IPS-15b (cell line): Measurements from ENCODE around the gene WNT2.
A peak's percentile ranks its signal among the peaks of the same experiment; 100 is the strongest.

Experiments
- H3K27me3 ChIP-seq: one replicate; pipeline ENCODE4 v1.6.1; 2013; ENCODE audit warnings: low read length; ENCODE audit not compliant: control insufficient read depth, insufficient read depth
- H3K36me3 ChIP-seq: one replicate; pipeline ENCODE4 v1.6.1; 2013; ENCODE audit warnings: low read length; ENCODE audit not compliant: control insufficient read depth, insufficient read depth
- H3K4me1 ChIP-seq: one replicate; pipeline ENCODE4 v1.6.1; 2013; ENCODE audit warnings: mild to moderate bottlenecking, low read length; ENCODE audit not compliant: control insufficient read depth, insufficient read depth
- H3K4me3 ChIP-seq: one replicate; pipeline ENCODE4 v1.5.1; 2013; ENCODE audit warnings: low read depth, low read length
- H3K9ac ChIP-seq: one replicate; pipeline ENCODE4 v1.6.1; 2013; ENCODE audit warnings: low read depth, mild to moderate bottlenecking, low read length
- H3K9me3 ChIP-seq: one replicate; pipeline ENCODE4 v1.6.1; 2013; ENCODE audit warnings: mild to moderate bottlenecking, low read length; ENCODE audit not compliant: control insufficient read depth, insufficient read depth

The WNT2 gene

GRCh38 chr7:117332031-117332430, 9.2 kb upstream of the WNT2 start:
- no peaks in the 10 kb centered on the region for H3K4me1 ChIP-seq
- H3K4me3 ChIP-seq = no peak overlapping the region
- H3K27me3 ChIP-seq = peaks cover 5% of the 10 kb centered on the region
- no peaks in the 10 kb centered on the region for H3K36me3 ChIP-seq
- no peak overlapping the region for H3K9ac ChIP-seq
- H3K9me3 ChIP-seq = no peaks in the 10 kb centered on the region

GRCh38 chr7:117325836-117326235, 3.0 kb upstream of the WNT2 start:
- H3K9ac ChIP-seq = no peak overlapping the region
- H3K27me3 ChIP-seq = peaks cover 64% of the 10 kb centered on the region
- no peaks in the 10 kb centered on the region for H3K36me3 ChIP-seq
- no peaks in the 10 kb centered on the region for H3K9me3 ChIP-seq
- no peak overlapping the region for H3K4me3 ChIP-seq
- peaks cover 2% of the 10 kb centered on the region for H3K4me1 ChIP-seq

GRCh38 chr7:117324960-117325359, 2.1 kb upstream of the WNT2 start:
- Histone ChIP-seq H3K36me3 (no peaks in the 10 kb centered on the region), H3K9ac (no peak overlapping the region), H3K4me1 (peaks cover 2% of the 10 kb centered on the region), H3K9me3 (no peaks in the 10 kb centered on the region), H3K27me3 (peaks cover 72% of the 10 kb centered on the region), H3K4me3 (peak overlapping the region; percentile 71)

DNA sequence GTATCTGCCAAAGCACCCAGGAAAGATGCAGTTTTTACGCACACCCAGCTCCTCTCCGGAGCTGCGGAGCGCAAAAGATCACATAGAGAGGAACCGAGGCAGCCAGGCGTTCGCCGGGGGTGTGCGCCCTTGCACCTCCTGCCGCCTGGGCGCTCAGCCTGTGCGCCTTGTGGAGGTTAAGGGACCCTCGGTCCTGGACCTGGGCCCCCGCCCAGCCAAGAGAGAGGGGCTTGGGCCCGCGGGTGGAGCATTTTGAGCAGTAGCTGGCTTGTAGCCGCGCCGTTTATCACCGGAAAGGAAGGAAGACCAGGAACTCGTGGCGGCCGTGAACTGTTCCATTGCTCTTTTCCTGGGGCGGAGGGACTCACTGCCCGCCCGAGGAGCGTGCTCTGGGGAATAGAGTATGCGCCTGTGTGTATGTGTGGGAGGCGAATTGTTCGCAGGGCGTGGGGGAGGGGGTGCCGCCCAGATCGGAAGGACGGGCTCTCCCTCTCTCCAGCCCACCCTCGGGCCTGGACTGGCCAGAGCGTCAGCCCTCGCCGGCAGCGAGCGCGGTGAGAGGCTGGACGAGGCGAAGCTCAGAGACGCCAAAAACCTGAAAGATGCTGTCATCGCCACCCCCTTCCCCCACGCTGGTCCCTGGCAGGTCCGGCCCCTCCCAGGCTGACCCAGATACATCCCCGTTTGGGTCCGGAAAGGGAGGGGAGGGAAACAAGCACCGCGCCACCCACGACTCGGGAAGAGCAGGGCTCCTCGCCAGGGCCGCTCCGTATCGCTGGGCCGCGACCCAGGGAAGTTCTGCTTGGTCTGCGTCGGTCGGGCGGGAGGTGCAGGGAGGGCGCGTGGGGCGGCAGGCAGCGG, 1.2 kb upstream of the WNT2 start:
- Histone ChIP-seq H3K27me3 (peaks cover 81% of the 10 kb centered on the region), H3K9ac (peak overlapping the region; percentile 47), H3K4me1 (peaks cover 2% of the 10 kb centered on the region), H3K4me3 (peak overlapping the region; percentile 71), H3K9me3 (no peaks in the 10 kb centered on the region), H3K36me3 (no peaks in the 10 kb centered on the region)

- peaks cover 2% of the 10 kb centered on the region for H3K4me1 ChIP-seq
- H3K9ac ChIP-seq = no peak overlapping the region
- H3K4me3 ChIP-seq = peak overlapping the region; percentile 71
- H3K36me3 ChIP-seq = no peaks in the 10 kb centered on the region
- peaks cover 88% of the 10 kb centered on the region for H3K27me3 ChIP-seq
- H3K9me3 ChIP-seq = no peaks in the 10 kb centered on the region
These were observed 520 bp upstream of the WNT2 start for GRCh38 chr7:117323305-117323850.

GRCh38 chr7:117320523-117320922, 2.3 kb downstream of the WNT2 start:
- Histone ChIP-seq H3K9ac (no peak overlapping the region), H3K27me3 (peaks cover 87% of the 10 kb centered on the region), H3K36me3 (no peaks in the 10 kb centered on the region), H3K9me3 (no peaks in the 10 kb centered on the region), H3K4me3 (no peak overlapping the region), H3K4me1 (peaks cover 2% of the 10 kb centered on the region)

DNA sequence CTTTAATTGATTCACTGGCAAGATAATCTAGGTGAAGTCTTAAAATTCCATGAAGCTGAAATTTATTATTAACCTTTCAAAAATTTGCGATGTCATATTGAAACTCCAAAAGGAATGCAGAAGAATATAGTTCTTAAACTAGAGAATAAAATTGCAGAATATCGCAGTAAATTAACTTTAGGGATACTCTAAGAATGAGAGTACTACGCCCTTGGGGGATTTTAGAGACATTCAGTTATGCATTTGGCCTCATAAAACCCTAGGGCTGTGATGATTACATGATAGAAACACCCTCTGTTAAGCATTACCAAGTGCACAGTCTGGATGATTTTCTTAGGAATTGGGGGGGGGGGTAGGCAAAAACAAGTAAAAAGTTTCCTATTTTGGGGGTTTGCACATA, 3.7 kb downstream of the WNT2 start:
- no peaks in the 10 kb centered on the region for H3K9me3 ChIP-seq
- H3K4me3 ChIP-seq = no peak overlapping the region
- no peaks in the 10 kb centered on the region for H3K36me3 ChIP-seq
- H3K27me3 ChIP-seq = peaks cover 80% of the 10 kb centered on the region
- no peaks in the 10 kb centered on the region for H3K4me1 ChIP-seq
- no peak overlapping the region for H3K9ac ChIP-seq

DNA sequence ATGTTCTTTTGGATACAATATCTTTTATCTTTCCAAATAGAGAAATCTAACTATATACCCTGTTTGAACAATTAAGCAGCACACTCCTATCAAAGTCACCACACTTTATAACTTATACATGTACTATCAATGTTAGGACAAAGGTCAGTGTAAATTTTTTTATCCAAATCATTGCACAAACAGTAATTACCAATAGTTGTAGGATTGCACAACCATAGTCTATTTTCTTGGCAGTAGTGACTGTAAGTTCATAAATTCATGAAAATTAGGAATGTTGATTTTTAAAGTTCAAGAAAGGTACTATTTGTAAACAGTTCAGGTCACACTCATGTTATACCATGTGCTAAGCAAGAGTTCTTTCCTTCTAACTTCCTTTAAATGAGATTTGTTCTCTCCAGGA, 9.3 kb downstream of the WNT2 start:
- no peak overlapping the region for H3K4me3 ChIP-seq
- H3K9ac ChIP-seq = no peak overlapping the region
- peaks cover 2% of the 10 kb centered on the region for H3K4me1 ChIP-seq
- H3K9me3 ChIP-seq = no peaks in the 10 kb centered on the region
- no peaks in the 10 kb centered on the region for H3K36me3 ChIP-seq
- peaks cover 26% of the 10 kb centered on the region for H3K27me3 ChIP-seq

DNA sequence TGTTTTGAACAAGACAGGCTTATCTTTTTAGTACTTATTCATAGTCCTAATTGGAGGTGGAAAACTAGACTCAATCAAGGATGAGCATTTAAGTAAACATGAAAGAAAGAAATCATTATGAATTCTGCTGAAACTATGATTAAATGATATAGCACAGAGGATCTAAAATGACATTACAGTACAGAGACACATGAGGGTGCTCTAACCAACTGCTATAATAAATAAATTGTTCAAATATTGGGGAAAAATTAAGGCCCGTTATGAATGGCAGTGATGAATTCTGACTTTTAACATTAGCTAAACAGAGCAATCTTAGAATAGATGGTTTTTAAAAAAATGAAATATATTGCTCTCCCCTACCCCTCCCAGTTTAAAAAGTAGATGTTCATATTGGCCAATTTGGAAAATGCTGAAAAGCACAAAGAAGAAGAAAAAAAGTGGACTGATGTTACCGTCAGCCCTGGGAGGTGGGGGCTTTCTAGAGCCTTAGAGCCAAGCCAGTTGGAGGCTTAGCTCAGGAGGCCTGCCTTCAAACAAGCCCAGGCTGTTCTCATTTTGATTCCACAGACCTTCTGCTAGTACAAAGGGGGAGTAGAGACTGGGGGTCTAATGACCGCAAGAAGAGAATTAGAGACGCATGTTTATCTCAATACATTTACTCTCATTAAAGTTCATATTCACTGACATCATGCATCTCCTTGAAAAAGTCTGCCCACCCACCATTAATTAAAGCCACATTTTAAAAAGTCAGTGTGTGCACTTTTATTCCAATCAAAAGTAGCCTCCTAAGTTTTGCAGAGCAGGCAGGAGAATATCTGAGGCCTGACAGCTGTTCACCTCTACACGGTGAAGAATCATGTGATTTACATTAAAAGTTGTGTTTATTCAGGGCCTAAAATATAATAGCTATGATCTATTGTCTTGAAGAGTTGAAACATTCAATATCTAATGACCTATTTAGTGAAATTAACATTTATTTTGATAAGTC, 10.0 kb downstream of the WNT2 start:
- Histone ChIP-seq H3K27me3 (peaks cover 19% of the 10 kb centered on the region), H3K4me1 (peaks cover 2% of the 10 kb centered on the region), H3K36me3 (no peaks in the 10 kb centered on the region), H3K9ac (no peak overlapping the region), H3K4me3 (no peak overlapping the region), H3K9me3 (no peaks in the 10 kb centered on the region)

DNA sequence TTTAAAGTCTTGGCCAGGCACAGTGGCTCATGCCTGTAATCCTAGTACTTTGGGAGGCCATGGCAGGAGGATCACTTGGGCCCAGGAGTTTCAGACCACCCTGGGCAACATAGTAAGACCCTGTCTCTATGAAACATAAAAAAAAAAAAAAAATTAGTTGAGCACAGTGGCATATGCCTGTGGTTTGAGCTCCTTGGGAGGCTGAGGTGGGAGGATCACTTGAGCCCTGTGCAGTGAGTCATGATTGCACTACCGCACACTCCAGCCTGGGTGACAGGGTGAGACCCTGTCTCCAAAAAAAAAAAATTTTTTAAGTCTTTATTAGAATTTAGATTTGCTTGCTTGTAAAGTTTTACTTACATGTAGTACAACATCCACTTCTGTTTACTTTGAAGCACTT, 14.0 kb downstream of the WNT2 start:
- no peaks in the 10 kb centered on the region for H3K27me3 ChIP-seq
- peaks cover 7% of the 10 kb centered on the region for H3K4me1 ChIP-seq
- H3K9me3 ChIP-seq = no peaks in the 10 kb centered on the region
- H3K4me3 ChIP-seq = no peak overlapping the region
- H3K9ac ChIP-seq = no peak overlapping the region
- H3K36me3 ChIP-seq = no peaks in the 10 kb centered on the region

DNA sequence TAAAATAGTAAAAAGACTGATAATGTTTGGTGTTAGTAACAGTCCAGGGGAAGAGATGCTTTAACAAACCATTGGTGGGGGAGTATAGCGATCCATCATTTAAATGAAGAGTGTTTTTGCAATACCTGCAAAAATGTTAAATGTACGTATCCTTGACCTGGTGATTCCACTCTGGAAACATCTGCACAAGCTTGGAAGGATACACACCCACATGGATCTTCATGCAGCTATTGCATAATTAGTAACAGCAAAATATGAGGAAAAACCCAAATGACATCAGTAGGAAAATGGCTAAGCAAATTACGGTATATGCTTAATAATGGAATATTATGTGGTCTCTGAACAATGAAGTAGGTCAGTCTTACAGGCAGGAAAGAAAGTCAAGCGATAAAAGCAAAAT, 20.5 kb downstream of the WNT2 start:
- no peaks in the 10 kb centered on the region for H3K9me3 ChIP-seq

More for the DNA sequence above, 20.5 kb downstream of the WNT2 start:
- H3K4me1 ChIP-seq = peaks cover 5% of the 10 kb centered on the region
- no peak overlapping the region for H3K9ac ChIP-seq
- H3K4me3 ChIP-seq = no peak overlapping the region
- no peaks in the 10 kb centered on the region for H3K27me3 ChIP-seq
- H3K36me3 ChIP-seq = no peaks in the 10 kb centered on the region
